H7 (cell line): ENCODE measurements around the gene FSCN2. TPM values are rescaled to one million over a fixed set of nuclear protein-coding genes. Genes with fewer than 3 reads are reported as not detected.
"Not testable (repeated sequence)": the region's sequence is repeated elsewhere in the genome, so short reads cannot be mapped to it uniquely, and the experiment has no call there.

Source experiments
- DNase-seq: peaks from one replicate; pipeline ENCODE4 v3.0.0; 2012
- H3K27me3 ChIP-seq: 2 replicates; pipeline ENCODE4 v1.6.0; 2011; ENCODE audit warnings: mild to moderate bottlenecking, low read length; ENCODE audit not compliant: control insufficient read depth, insufficient read depth
- H3K36me3 ChIP-seq: replicated peaks from 2 replicates; pipeline ENCODE4 v1.5.1; 2011; ENCODE audit warnings: low read length; ENCODE audit not compliant: control insufficient read depth, insufficient read depth
- H3K4me3 ChIP-seq: 2 replicates; pipeline ENCODE4 v1.5.1; 2011; ENCODE audit warnings: low read depth, mild to moderate bottlenecking, control low read depth, low read length, moderate library complexity; ENCODE audit not compliant: insufficient read depth
- total RNA-seq: library from RNA; depleted of rRNA; stranded (reverse); fragments of >200 nt; shearing (Covaris generic); gene quantifications from 2 replicates; pipeline ENCODE4 v1.2.3, GENCODE V29; 2014

The FSCN2 gene
- total RNA-seq, 1 experiment from 2014 or later = not detected

DNA sequence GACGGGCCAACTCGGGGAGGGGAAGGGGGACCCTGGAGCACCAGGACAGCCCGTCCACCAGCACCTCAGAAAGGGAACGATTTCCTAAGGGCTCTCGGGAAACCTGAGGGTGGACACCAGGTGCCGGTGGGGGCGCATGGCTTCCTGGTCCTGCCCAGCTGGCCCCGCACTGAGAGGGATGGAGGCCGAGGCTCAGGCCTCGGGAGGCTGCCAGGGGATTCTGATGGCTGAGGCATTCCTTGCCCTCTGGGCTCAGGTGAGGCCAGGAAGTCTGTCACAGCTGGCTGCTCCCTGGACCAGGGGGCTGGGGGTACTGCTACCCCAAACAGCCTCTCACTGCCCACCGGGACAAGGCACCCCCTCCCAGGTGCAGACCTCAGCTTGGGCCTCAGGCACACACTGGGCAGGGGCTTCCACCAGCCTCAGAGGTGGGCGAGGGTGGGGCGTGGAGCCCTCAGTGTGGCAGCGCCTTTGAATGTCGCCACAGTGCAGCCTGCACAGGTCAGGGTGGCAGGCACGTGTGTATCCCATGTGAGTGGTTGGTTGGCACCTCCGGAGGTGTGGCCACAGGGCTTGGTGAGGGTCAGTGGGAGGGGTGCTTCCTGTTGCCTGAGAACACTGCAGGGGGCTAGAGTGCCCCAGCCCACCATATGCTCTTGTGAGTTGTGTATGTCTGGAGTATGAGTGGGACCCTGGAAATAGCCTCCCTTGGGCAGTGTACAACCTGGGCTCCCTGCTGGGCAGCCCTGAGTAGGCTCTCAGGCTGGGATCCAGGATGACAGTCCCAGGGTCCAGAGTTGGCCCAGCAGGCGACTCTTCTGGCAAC, 3.9 kb upstream of the FSCN2 start:
- Histone ChIP-seq H3K36me3 (no peaks in the 10 kb centered on the region), H3K4me3 (no peak overlapping the region), H3K27me3 (peaks cover 12% of the 10 kb centered on the region; the same call in 1 of the 2 replicates)
- DNase-seq = peak; percentile 73

DNA sequence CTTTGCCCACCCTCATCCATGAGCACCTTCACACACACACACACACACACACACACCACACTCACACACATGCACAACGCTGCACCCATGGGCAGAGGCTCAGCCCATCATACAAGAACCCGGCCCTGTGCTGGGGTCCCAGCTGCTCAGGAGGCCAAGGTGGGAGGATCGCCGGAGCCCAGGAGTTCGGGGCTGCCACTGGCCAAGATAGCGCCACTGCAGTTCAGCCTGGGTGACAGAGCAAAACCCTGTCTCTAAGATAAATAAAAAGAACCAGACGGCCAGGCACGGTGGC, 3.4 kb upstream of the FSCN2 start:
- DNase-seq = no peak
- H3K27me3 ChIP-seq = peaks cover 6% of the 10 kb centered on the region; the same call in 1 of the 2 replicates
- no peaks in the 10 kb centered on the region for H3K36me3 ChIP-seq
- H3K4me3 ChIP-seq = no peak overlapping the region

DNA sequence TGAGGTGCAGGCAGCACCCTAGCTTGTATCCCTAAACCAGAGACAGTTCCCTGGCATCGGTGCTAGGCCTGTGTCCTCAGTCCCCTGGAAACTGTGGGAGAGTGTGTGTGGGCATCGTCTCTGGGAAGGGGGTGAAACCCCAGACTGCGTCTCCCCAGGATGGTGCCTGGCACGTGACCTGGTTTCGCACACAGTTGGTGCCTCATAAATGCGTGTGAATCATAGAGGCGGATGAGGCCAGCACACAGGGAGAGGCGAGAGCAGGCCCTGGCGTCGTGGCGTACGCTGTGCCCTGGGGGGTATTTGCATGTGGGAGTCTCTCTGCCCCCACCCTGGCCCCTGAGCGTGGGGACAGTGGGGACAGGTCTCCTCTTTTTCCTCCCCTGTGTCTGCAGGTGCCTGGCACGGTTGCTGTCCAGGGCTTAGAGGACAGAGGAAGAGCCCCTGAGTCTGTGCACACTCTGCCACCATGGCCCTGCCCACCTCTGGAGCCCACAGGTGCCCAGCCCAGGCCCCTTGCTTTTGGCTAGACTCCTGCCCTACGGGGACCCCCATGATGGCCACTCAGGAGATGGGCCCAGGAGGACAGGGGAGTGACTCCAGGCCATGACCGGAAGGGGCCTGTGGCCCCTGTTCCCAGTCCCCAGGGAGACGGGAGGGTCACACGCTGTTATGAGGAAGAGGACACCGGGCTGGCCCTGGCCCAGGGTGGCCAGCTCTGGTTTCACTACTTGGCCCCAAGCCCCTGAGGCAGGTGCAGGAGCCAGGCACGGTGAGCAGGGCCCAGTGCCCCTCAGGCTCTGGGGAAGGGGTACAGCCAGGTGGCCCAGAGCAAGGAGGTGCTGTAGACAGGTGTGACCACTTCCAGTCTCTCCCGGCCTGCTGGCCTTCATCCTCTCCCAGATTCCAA, 1.3 kb upstream of the FSCN2 start:
- peak; percentile 57 for DNase-seq
- Histone ChIP-seq H3K36me3 (no peaks in the 10 kb centered on the region), H3K4me3 (no peak overlapping the region), H3K27me3 (no peaks in the 10 kb centered on the region)

DNA sequence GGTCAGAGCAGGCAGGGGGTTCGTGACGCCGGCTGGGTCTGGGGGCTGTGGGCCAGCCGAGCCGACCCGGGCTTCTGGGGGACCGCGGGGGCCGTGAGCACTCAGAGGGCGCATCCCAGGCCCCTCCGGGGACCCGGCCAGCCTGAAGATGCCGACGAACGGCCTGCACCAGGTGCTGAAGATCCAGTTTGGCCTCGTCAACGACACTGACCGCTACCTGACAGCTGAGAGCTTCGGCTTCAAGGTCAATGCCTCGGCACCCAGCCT, 140 bp downstream of the FSCN2 start:
- Histone ChIP-seq H3K27me3 (0 out of 2 replicates have a peak, but pooled peaks cover 2% of the 10 kb centered on the region), H3K36me3 (no peaks in the 10 kb centered on the region), H3K4me3 (no peak overlapping the region)
- DNase-seq = no peak

DNA sequence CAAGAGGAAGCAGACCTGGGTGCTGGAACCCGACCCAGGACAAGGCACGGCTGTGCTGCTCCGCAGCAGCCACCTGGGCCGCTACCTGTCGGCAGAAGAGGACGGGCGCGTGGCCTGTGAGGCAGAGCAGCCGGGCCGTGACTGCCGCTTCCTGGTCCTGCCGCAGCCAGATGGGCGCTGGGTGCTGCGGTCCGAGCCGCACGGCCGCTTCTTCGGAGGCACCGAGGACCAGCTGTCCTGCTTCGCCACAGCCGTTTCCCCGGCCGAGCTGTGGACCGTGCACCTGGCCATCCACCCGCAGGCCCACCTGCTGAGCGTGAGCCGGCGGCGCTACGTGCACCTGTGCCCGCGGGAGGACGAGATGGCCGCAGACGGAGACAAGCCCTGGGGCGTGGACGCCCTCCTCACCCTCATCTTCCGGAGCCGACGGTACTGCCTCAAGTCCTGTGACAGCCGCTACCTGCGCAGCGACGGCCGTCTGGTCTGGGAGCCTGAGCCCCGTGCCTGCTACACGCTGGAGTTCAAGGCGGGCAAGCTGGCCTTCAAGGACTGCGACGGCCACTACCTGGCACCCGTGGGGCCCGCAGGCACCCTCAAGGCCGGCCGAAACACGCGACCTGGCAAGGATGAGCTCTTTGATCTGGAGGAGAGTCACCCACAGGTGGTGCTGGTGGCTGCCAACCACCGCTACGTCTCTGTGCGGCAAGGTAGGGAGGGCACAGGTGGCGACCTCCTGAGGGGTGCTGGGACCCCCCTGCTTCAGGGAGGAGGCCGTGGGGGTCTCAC, 667 bp downstream of the FSCN2 start:
- H3K4me3 ChIP-seq = no peak overlapping the region
- no peaks in the 10 kb centered on the region for H3K36me3 ChIP-seq
- peaks cover 2% of the 10 kb centered on the region; the same call in 1 of the 2 replicates for H3K27me3 ChIP-seq
- DNase-seq = no peak

DNA sequence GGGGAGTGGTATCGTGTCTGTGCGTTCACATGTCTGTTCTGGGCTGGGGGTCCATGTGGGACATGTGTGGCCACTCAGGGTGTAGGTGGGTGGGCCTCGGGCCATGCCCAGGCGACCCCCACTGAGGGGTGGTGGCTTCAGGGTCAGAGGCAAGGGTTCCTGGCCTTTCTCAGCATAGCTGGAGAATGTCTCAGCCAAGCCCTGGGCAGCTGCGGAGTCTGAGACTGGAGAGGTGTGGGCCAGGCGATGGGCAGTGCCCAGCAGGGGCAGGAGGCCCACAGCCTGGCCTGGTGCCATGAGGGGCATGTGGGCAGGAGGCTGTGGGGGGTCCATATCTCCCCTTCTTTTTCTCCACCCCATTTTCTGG, 1.2 kb downstream of the FSCN2 start:
- Histone ChIP-seq H3K27me3 (peaks cover 4% of the 10 kb centered on the region; the same call in 1 of the 2 replicates), H3K4me3 (no peak overlapping the region), H3K36me3 (no peaks in the 10 kb centered on the region)
- DNase-seq = no peak

DNA sequence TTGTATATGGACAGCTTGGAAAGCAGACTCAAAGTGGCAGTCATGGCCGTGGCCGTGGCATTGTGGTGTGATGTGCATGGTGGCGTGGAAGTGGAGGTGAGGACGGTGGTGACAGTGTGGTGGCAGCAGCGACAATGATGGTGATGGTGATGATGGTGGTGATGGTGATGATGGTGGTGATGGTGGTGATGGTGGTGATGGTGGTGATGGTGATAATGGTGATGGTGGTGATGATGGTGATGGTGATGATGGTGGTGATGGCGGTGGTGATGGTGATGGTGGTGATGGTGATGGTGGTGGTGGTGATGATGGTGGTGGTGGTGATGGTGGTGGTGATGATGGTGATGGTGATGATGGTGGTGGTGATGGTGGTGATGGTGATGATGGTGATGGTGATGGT, 2.8 kb downstream of the FSCN2 start:
- not testable (repeated sequence) for H3K4me3 ChIP-seq, H3K36me3 ChIP-seq, DNase-seq, H3K27me3 ChIP-seq

DNA sequence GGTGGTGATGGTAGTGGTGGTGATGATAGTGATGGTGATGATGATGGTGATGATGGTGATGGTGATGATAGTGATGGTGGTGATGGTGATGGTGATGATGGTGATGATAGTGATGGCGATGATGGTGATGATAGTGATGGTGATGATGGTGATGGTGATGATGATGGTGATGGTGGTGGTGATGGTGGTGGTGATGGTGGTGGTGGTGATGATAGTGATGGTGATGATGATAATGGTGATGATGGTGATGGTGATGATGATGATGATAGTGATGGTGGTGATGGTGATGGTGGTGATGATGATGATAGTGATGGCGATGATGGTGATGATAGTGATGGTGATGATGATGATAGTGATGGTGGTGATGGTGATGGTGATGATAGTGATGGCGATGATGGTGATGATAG, 3.8 kb downstream of the FSCN2 start:
- not testable (repeated sequence) for H3K36me3 ChIP-seq, H3K4me3 ChIP-seq, H3K27me3 ChIP-seq, DNase-seq

DNA sequence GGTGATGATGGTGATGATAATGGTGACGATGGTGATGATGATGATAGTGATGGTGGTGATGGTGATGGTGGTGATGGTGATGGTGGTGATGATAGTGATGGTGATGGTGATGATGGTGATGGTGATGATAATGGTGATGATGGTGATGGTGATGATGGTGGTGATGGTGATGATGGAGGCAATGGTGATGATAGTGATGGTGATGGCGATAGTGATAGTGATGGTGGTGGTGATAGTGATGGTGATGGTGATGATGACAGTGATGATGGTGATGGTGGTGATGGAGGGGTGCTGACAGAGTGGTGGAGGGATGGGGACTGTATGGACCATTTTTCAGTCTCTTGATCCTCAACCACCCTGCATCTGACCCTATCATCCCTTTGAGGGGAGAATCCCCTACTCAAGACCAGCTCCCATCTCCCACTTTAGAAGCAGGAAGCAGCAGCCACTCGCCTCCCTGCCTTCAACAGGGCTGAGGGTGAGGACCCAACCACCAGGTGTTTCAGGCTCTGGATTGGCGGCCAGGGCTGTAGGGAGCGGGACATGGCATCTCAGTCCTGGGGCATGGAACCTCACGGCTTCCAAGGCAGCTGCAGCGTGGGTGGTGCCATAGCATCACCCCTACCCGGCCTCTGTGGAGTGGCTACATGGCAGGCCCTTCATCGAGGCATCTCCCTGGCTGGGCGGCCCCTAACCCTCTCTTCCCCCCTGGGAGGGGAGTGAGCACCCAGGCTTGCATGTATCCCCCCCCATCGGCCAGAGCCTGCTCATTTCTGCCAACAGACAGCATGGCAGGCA, 4.5 kb downstream of the FSCN2 start:
- Histone ChIP-seq H3K36me3 (no peaks in the 10 kb centered on the region), H3K4me3 (no peak overlapping the region), H3K27me3 (peaks cover 9% of the 10 kb centered on the region)
- no peak for DNase-seq

DNA sequence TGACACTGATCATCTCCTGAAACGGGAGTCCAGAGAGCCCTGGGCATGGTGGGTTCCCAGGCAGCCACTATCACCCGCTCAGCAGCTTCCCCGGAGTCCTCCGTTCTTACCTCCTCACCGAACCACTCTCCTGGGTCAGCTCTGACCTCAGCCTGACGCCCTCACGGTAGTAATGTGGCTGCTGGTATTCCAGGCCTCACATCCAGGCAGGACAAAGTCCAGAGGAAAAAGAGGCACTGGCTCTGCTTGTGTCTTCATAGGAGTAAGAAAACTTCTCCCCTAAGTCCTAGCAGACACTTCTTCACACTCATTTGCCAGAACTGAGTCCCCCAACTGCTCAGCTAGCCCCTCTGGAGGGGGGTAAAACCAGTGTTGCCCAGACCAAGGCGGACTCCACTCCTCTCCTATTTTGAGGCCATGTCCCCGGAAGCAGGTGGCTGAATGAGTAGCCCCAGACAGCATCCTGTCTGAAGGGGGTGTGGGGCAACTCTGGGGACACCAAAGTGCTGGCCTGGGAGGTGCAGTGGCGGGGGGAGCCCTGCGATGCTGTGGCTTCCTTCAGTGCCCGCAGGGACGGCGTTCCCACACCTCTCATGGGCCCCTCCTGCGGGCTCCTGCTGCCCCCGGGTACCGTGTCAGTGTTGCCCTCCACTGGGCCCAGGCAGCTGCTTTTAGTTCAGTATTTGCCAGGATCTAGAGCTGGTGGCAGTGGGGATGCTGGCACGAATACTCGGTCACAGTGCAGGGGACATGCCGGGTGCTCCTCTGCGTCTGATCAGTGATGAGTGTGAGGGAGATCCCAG, 5.4 kb downstream of the FSCN2 start:
- H3K4me3 ChIP-seq = no peak overlapping the region
- peaks cover 9% of the 10 kb centered on the region for H3K27me3 ChIP-seq
- no peaks in the 10 kb centered on the region for H3K36me3 ChIP-seq
- DNase-seq = no peak

DNA sequence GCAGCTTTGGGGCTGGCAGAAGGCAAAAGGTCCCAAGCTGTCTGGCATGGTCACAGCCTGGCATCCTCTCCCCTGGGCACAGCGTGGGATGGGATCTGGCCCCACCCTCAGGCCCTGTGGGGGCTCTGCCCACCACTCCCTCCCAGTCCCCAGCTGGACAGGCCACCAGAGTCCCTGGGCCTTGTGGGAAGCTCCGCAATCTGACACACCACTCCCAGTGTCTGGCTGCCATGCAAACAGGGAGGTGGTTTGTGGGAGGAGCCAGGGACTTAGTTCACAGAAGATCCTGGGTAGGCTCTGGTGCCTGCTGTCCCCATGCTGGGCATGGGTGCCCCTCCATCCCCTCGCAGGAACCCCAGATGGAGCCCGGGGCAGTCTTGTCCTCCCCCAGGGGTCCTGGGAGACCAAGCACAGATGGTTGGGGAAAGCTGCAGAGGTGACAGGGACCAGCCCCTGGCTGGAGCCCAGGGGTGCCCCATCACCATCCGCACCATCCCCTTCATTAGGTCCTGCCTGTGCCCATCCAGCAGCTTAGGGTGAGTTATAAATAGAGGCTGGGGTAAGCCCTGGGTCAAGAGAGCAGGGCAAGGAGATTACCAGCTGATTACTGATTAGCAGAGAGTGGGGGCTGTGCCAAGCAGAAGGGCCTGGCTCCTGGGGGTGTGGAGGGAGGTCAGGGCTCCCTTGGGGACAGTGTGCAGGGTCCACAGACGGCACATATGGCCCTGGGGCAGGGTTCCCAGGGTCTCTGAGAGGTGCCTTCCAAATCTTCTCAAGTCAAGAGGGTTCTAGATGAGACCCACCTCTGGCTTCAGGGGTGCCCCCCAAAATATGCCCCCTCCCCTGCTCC, 6.2 kb downstream of the FSCN2 start:
- DNase-seq = no peak
- Histone ChIP-seq H3K36me3 (no peaks in the 10 kb centered on the region), H3K27me3 (peaks cover 9% of the 10 kb centered on the region), H3K4me3 (no peak overlapping the region)

DNA sequence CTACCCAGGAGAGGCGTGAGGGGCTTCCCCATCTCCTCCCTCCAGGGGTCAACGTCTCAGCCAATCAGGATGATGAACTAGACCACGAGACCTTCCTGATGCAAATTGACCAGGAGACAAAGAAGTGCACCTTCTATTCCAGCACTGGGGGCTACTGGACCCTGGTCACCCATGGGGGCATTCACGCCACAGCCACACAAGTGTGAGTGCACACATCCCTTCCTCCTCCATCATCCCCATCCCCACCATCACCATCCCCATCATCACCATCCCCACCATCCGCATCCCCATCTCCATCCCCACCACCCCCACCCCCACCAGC, 6.8 kb downstream of the FSCN2 start:
- H3K27me3 ChIP-seq = peaks cover 9% of the 10 kb centered on the region

More for the DNA sequence above, 6.8 kb downstream of the FSCN2 start:
- H3K36me3 ChIP-seq = no peaks in the 10 kb centered on the region
- no peak overlapping the region for H3K4me3 ChIP-seq
- DNase-seq = no peak
